HG03280 (cell line): ENCODE measurements around the gene GPATCH4.
A peak's percentile ranks its signal among the peaks of the same experiment; 100 is the strongest.
"Not testable (repeated sequence)": the region's sequence is repeated elsewhere in the genome, so short reads cannot be mapped to it uniquely, and the experiment has no call there.

ENCODE experiments used
- ATAC-seq: cut with Tn5 transposase; IDR thresholded peaks from one replicate; pipeline ENCODE4 v1.9.1; 2021; ENCODE audit warnings: mild to moderate bottlenecking, moderate library complexity; ENCODE audit not compliant: unreplicated experiment

GPATCH4 gene

GRCh38 chr1:156627313-156627880, 26.1 kb upstream of the GPATCH4 start:
- ATAC-seq: no peak

- no peak for ATAC-seq
These were observed 24.8 kb upstream of the GPATCH4 start for GRCh38 chr1:156626079-156626438.

DNA sequence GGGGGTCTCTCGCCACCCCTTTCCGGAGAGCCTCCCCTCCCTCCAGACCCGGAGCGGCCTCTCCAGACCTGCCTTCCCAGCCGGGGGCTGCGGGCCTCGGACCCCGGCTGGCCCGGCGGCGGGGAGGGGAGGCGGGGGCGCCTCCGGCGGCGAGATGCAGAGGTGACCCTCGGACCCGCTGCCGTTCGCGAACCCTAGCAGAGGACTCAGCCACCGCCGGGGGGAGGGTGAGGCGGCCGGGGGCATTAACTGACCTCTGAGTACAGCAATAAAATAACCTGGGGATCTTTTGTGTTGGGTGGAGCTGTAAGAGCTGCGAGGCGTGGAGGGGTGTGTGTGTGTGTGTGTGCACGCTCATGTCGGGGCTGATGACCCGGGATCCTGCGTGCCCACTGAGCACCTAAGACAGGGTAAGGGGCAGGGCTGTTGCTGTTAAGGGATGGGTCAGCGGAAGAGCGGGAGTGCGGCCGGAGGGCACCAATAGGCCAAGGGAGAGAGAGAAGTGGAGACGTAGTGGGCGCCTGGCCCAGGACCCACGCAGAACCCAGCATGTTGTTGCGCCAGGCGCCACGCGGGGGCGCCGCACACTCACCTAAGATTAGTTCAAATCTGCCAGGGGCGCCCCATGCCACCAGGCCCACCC, 24.3 kb upstream of the GPATCH4 start:
- no peak for ATAC-seq

DNA sequence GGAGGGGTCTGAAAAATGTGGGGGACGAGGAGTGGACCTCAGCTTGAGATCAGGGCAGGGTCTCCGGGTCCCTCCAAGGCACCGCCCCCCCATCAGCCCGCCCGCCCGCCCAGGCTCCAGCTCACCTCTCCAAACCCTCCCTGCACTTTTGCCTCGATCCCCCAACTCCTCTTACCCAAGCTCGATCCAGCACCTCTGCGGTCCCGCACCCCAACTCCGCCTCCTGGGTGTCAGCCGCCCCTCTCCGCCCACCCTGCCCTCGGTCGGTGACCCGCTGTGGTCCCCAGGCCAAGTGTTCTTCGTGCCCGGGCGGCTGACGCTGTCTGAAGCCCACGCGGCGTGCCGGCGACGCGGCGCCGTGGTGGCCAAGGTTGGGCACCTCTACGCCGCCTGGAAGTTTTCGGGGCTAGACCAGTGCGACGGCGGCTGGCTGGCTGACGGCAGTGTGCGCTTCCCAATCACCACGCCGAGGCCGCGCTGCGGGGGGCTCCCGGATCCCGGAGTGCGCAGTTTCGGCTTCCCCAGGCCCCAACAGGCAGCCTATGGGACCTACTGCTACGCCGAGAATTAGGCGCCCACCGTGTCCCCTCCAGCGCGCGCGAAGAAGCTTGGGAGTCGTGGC, 23.6 kb upstream of the GPATCH4 start:
- ATAC-seq: no peak

DNA sequence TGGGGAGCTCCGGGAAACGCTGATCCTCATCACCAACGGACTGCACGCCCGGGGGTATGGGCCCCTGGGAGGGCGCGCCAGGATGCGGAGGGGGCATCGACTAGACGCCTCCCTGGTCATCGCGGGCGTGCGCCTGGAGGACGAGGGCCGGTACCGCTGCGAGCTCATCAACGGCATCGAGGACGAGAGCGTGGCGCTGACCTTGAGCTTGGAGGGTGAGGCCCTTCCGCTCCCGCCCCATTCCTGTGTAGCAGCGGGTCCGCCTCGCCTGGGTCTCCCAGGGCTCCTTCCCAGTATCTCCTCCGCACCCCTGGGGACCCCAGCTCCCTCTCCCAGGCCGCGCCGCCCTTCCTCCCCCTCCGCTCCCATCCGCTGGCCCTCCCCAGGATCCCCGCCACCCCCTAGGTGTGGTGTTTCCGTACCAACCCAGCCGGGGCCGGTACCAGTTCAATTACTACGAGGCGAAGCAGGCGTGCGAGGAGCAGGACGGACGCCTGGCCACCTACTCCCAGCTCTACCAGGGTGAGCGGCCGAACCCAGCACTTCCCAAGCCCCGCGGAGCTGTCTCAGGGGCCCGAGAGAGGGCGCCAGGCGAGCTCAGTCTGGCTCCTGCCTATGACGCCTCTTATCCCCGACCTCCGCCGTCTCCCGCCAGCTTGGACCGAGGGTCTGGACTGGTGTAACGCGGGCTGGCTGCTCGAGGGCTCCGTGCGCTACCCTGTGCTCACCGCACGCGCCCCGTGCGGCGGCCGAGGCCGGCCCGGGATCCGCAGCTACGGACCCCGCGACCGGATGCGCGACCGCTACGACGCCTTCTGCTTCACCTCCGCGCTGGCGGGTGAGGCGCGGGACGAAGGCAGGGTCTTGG, 22.9 kb upstream of the GPATCH4 start:
- no peak for ATAC-seq

DNA sequence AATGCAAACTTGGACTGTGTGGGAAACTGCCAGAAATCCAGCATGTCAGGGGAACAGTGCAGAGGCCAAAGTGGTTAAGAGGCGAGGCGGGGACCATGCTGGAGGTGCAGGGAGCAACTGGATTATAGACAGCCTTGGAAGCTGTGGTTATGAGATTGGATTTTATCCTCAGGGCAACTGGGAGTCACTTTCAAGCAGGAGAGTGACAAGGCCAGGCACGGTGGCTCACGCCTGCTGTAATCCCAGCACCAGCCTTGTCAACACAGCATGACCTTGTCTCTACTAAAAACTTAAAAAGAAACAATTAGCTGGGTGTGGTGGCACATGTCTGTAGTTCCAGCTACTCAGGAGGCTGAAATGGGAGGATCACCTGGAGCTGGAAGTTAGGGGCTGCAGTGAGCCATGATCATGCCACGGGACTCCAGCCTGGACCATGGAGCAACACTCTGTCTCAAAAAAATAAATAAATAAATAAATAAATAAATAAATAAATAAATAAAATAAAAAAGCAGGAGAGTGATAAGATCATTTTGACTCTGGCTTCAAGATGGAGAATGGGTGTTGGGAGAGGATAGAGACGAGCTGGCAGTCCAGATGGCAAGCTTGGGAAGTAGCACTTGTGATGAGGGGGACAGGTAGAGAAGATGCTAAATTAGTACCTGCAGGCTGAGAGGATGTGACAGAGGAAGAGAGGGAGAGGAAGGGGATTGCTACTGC, 21.5 kb upstream of the GPATCH4 start:
- ATAC-seq: no peak

GRCh38 chr1:156619582-156619955, 18.3 kb upstream of the GPATCH4 start:
- no peak for ATAC-seq

DNA sequence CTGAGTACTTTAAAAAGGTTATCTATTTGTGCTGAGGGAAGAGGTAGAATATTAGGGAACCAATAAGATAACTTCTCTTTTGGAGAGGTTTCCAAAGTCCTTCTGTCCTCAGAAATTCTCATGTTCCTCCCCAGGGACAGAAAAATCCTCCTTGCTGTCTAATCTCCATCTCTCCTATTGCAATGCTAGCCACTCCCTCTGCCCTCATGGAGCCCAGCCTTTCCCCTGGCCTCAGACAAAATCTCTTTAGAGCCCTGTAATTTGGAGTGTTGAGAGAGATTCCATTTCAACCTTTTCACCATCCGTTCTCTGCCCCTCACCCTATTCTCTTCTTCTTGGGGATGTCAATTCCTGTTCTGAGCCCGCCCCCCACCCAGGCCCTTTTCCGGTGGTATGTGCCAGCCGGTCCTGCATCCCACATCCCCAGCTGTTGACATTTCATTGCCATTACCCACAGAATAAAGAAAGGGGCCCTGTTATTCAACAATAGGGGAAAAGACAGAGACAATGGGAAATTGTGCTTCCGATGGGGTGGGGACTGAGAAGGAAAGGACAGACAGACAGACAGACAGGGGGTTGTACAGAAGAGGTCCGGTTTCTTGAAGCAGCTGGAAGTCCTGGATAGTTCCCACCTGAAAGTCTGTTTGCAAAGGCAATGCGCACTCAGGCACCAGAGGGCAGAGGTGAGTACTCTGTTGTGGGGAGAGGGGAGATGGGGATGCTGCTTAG, 17.7 kb upstream of the GPATCH4 start, which contains the start of gene HAPLN2:
TSS of gene HAPLN2 (plus strand) at position 563 of the 729 bp plus-strand sequence. CDS start 4,076 bp downstream, outside the sequence.
- no peak for ATAC-seq

DNA sequence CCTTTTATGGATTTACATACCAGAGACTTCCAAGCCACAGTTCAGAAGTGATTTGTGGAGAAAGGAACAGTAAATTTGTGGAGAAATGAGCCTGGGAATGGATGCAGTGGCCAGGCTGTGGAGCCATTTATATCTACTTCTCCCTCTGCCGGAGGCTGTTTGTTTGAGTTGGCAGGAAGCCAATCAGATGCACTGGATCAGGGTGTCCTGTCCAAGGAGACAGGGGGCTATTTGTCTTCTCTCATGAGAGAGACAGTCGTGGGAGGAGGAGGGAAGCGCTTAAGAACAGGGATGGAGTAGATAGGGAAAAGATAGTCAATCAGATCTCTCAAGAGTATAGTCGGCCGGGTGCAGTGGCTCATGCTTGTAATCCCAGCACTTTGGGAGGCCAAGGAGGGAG, 15.2 kb upstream of the GPATCH4 start:
- no peak for ATAC-seq

- no peak for ATAC-seq
These were observed 14.7 kb upstream of the GPATCH4 start for GRCh38 chr1:156615946-156616345.

DNA sequence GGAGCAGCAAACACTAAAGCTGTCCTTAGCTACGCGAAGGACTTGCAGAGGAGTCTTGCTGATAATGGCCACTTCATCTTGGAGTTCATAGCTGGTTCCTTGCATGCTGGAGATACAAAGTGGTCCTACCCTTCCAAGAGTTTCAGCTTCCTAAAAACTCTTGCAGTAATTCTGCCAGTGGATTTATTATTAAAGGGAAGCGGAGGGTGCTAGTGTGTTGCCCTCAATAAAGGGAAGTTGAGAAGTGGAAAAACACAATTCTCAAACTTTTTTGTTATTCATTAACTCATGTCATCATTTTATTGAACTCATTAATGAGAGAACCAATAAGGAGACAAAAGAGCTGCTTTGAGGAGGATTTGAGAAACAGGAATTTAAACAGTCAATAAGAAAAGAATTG, 11.4 kb upstream of the GPATCH4 start:
- ATAC-seq: no peak

- not testable (repeated sequence) for ATAC-seq
These were observed 8.8 kb upstream of the GPATCH4 start for GRCh38 chr1:156610072-156610471.

- peak; percentile 71 for ATAC-seq
These were observed 7.7 kb upstream of the GPATCH4 start for GRCh38 chr1:156608981-156609380.

GRCh38 chr1:156608036-156608674, 6.9 kb upstream of the GPATCH4 start:
- peak; percentile 76 for ATAC-seq

GRCh38 chr1:156607344-156607743, 6.1 kb upstream of the GPATCH4 start:
- not testable (repeated sequence) for ATAC-seq

- no peak for ATAC-seq
These were observed 1.3 kb upstream of the GPATCH4 start for GRCh38 chr1:156602557-156602993.

DNA sequence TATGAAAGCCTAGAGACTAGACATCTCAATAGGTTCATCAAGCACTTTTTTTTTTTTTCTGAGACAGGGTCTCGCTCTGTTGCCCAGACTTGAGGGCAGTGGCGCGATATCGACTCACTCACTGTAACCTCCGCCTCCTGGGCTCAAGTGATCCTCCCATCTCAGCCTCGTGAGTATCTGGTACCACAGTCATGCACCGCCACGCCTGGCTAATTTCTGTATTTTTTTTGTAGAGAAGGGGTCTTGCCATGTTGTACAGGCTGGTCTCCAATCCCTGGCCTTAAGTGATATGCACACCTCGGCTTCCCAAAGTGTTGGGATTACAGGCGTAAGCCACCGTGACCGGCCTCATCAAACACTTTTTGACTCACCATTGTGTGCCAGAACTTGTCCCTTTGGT, 613 bp upstream of the GPATCH4 start:
- ATAC-seq: peak; percentile 6

DNA sequence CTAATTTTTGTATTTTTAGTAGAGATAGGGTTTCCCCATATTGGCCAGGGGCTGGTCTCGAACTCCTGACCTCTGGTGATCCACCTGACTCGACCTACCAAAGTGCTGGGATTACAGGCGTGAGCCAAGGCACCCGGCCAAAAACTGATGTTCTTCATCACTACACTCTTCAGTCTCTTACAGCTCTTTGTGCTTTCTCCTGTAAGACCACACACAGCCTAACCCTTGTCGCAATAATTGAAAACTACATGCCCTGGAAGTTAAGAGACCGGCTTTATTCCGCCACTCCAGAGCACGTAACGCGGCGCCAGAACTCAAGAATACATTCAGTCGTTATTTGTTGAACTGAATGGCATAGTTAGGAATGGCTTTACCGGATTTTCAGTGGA, 552 bp downstream of the GPATCH4 start:
- ATAC-seq: no peak

DNA sequence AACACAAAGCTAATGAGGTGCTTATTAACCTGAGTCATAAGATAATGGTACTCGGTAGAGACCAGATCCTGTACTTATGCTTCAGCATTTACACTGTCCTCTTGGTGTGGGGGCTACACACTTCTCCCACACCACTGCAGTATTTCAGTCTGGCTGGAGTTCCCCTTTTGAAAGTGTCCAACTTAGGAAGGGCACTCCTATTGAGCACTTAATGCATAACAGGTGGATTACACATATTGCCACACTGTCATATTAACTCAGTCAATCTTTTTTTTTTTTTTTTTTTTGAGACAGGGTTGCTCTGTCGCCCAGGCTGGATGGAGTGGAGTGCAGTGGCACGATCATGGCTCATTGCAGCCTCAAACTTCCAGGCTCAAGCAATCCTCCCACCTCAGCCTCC, 1.5 kb downstream of the GPATCH4 start:
- ATAC-seq: no peak
